ENCODE measurements around the gene NCOA1. TPM values are rescaled to one million over a fixed set of nuclear protein-coding genes. Genes with fewer than 3 reads are reported as not detected.
"Not testable (repeated sequence)": the region's sequence is repeated elsewhere in the genome, so short reads cannot be mapped to it uniquely, and the experiment has no call there.

Gene NCOA1
- total and polyA plus RNA-seq, 10 of the 15 experiments (the other 5 are each of a cell fraction or from before 2014, with no cell fraction given): 1.8 to 35.6 (median 6.1) TPM

GRCh38 chr2:24797644-24798043, 306.6 kb downstream of the NCOA1 start:
- Histone ChIP-seq H3K79me2 (ENCODE audit: control insufficient read depth, insufficient read depth, low read length) (peaks cover 50% of the 10 kb centered on the region), H3K4me3 (no peak overlapping the region), H2AFZ (ENCODE audit: control insufficient read depth, low read depth, low read length) (no peak overlapping the region), H3K9me3 (replicated peaks; ENCODE audit: control insufficient read depth, insufficient read depth, low read length) (peaks cover 4% of the 10 kb centered on the region; the same call in 1 of the 3 replicates), H3K27ac (ENCODE audit: control insufficient read depth, insufficient read depth) (no peak overlapping the region), H3K27me3 (replicated peaks in 1 of 2; ENCODE audit: control insufficient read depth in 2 of 2, insufficient read depth in 2 of 2, low read length in 1 of 2) (no peaks in the 10 kb centered on the region), H3K4me1 (ENCODE audit: control insufficient read depth, insufficient read depth, low read length) (no peaks in the 10 kb centered on the region), H3K4me2 (ENCODE audit: control insufficient read depth, insufficient read depth) (no peak overlapping the region), H3K9ac (ENCODE audit: control insufficient read depth, insufficient read depth, low read length) (no peak overlapping the region), H3K36me3 (ENCODE audit: control insufficient read depth in 2 of 2, insufficient read depth in 2 of 2, low read length in 1 of 2) (peaks cover 4 to 8% of the 10 kb centered on the region in 2 experiments), H4K20me1 (ENCODE audit: control insufficient read depth, insufficient read depth) (no peaks in the 10 kb centered on the region)
- ChIA-PET CTCF (interaction anchor here (1.0 to 2.0 kb wide), 3 partner anchors 28 to 375 kb away, joined by 3 to 6 read pairs (median 5); no protein-coding TSS in a partner anchor), RAD21 (ENCODE audit: unreplicated experiment) (interaction anchor here (0.9 kb wide), 1 partner anchor 375 kb away, joined by 4 read pairs; no protein-coding TSS in a partner anchor), SMC1A (ENCODE audit: uncharacterized antibody, unreplicated experiment) (interaction anchor here (0.8 to 1.2 kb wide), 2 partner anchors 8 to 13 kb away, joined by 3 read pairs; no protein-coding TSS in a partner anchor), POLR2A (no interaction called here)
- intact Hi-C loops (cut with micrococcal nuclease; ENCODE audit: unreplicated experiment): loop anchor here (10.0 kb wide), 1 partner anchor 303 kb away; the partner anchor contains the start of gene NCOA1
- FAIRE-seq (no peak), ATAC-seq (no peak), DNase-seq (ENCODE audit: low read depth, low spot score) (no peak)
- no TSS peak for BruUV-seq (replicated peaks)
- TF ChIP-seq IRF3 (IDR thresholded peaks at IDR 0.05): no peak
- no peak for TF ChIP-seq KLF5 (IDR thresholded peaks at IDR 0.05; ENCODE audit: partially characterized antibody)
- no peak for TF ChIP-seq ZBED1 (IDR thresholded peaks at IDR 0.05; ENCODE audit: borderline replicate concordance)
- no peak for TF ChIP-seq KDM1A (IDR thresholded peaks at IDR 0.05; ENCODE audit: borderline replicate concordance)
- no peak for TF ChIP-seq CBX3 (IDR thresholded peaks at IDR 0.05; ENCODE audit: borderline replicate concordance, low read depth)
- 98% methylated on average over 2 of the region's 2 CpGs for WGBS (ENCODE audit: insufficient coverage, insufficient replicate concordance, low lambda C conversion rate, missing lambda C conversion rate)
- in situ Hi-C loops (cut with MboI): no loop called here

- H3K36me3 ChIP-seq (ENCODE audit: control insufficient read depth in 2 of 2, insufficient read depth in 2 of 2, low read length in 1 of 2); H3K4me1 ChIP-seq (ENCODE audit: control insufficient read depth, insufficient read depth, low read length); H3K27me3 ChIP-seq (replicated peaks in 1 of 2; ENCODE audit: control insufficient read depth in 2 of 2, insufficient read depth in 2 of 2, low read length in 1 of 2); BruUV-seq (replicated peaks); H3K9me3 ChIP-seq (replicated peaks; ENCODE audit: control insufficient read depth, insufficient read depth, low read length); H3K4me2 ChIP-seq (ENCODE audit: control insufficient read depth, insufficient read depth); H3K9ac ChIP-seq (ENCODE audit: control insufficient read depth, insufficient read depth, low read length); H3K27ac ChIP-seq (ENCODE audit: control insufficient read depth, insufficient read depth); RAD21 ChIA-PET (ENCODE audit: unreplicated experiment); DNase-seq (ENCODE audit: low read depth, low spot score); H4K20me1 ChIP-seq (ENCODE audit: control insufficient read depth, insufficient read depth); FAIRE-seq; CTCF ChIA-PET; in situ Hi-C loops (cut with MboI); SMC1A ChIA-PET (ENCODE audit: uncharacterized antibody, unreplicated experiment); ATAC-seq; intact Hi-C loops (cut with micrococcal nuclease; ENCODE audit: unreplicated experiment); H3K4me3 ChIP-seq; H2AFZ ChIP-seq (ENCODE audit: control insufficient read depth, low read depth, low read length); POLR2A ChIA-PET: not testable (repeated sequence)
- peaks cover 27% of the 10 kb centered on the region for H3K79me2 ChIP-seq (ENCODE audit: control insufficient read depth, insufficient read depth, low read length)
- 99% methylated on average over 4 of the region's 5 CpGs for WGBS (ENCODE audit: insufficient coverage, insufficient replicate concordance, low lambda C conversion rate, missing lambda C conversion rate)
These were observed 309.4 kb downstream of the NCOA1 start for GRCh38 chr2:24800487-24800886.

Measured in GM12878 (cell line).